Adrenal gland (tissue), 5 donors: ENCODE measurements around the gene DAZL.

Experiments used
- POLR2A ChIP-seq, 2 donors: fragments of 450-650 bp; IDR thresholded peaks; one replicate each; pipeline ENCODE4 v1.6.1; 2017; ENCODE audit warnings: antibody characterized with exemption in 2 of 2, mild to moderate bottlenecking in 2 of 2, moderate library complexity in 1 of 2
- TF ChIP-seq, protein P1 (sequence below), 6 experiments: fragments of 450-650 bp in 4 of 6; fragments of 200-600 bp in 2 of 6; sonication (generic) in 1 of 6; IDR thresholded peaks; 1 replicate in 5 of 6; 2 replicates in 1 of 6; pipeline versions ENCODE4 v1.5.1 to v1.8.0; 2016 to 2021; ENCODE audit warnings: antibody characterized with exemption in 6 of 6, mild to moderate bottlenecking in 2 of 6, moderate library complexity in 1 of 6
- donor health status: DM: no; HTN: no; CAD: no.

DNA sequence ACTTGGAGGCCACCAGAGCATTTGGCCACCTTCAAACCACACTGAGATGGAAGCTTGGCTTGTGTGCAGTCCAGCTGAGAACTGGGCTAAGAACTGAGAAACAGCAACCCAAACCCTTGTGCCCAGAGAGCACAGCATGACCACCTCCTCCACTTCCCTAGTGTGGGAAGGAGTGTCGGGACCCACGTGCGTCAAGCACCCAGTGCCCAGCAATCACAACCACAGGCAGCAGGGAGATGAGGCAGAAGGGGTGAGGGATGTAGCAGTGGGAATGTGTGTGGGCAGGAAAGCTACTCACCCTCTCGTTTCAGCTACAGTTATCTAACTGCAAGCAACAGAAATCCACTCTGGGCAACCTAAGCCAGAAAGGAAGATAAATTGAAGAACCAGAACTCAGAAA lies 66.7 kb downstream of the DAZL start:
- TF ChIP-seq, protein P1, sequence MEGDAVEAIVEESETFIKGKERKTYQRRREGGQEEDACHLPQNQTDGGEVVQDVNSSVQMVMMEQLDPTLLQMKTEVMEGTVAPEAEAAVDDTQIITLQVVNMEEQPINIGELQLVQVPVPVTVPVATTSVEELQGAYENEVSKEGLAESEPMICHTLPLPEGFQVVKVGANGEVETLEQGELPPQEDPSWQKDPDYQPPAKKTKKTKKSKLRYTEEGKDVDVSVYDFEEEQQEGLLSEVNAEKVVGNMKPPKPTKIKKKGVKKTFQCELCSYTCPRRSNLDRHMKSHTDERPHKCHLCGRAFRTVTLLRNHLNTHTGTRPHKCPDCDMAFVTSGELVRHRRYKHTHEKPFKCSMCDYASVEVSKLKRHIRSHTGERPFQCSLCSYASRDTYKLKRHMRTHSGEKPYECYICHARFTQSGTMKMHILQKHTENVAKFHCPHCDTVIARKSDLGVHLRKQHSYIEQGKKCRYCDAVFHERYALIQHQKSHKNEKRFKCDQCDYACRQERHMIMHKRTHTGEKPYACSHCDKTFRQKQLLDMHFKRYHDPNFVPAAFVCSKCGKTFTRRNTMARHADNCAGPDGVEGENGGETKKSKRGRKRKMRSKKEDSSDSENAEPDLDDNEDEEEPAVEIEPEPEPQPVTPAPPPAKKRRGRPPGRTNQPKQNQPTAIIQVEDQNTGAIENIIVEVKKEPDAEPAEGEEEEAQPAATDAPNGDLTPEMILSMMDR (IDR thresholded peaks at IDR 0.05), result no peak
- TF ChIP-seq POLR2A (IDR thresholded peaks at IDR 0.05), result no peak
